ENCODE measurements around the gene OSBPL10.
A peak's percentile ranks its signal among the peaks of the same experiment; 100 is the strongest.

OSBPL10 gene

GRCh38 chr3:31659246-31659645, 321.8 kb downstream of the OSBPL10 start:
- no peak overlapping the region for H3K4me3 Mint-ChIP-seq
- no peak overlapping the region for H3K27ac Mint-ChIP-seq
- no peaks in the 10 kb centered on the region for H3K4me1 Mint-ChIP-seq
- H3K27me3 Mint-ChIP-seq, result no peaks in the 10 kb centered on the region
- peaks cover 12% of the 10 kb centered on the region for H3K36me3 Mint-ChIP-seq
- peaks cover 30% of the 10 kb centered on the region for H3K9me3 Mint-ChIP-seq

- Mint-ChIP-seq H3K9me3 (peaks cover 46% of the 10 kb centered on the region), H3K27me3 (no peaks in the 10 kb centered on the region), H3K4me3 (no peak overlapping the region), H3K36me3 (peaks cover 17% of the 10 kb centered on the region), H3K4me1 (no peaks in the 10 kb centered on the region), H3K27ac (no peak overlapping the region)
Observed at GRCh38 chr3:31654998-31655397, 326.1 kb downstream of the OSBPL10 start.

GRCh38 chr3:31653464-31653863, 327.6 kb downstream of the OSBPL10 start:
- Mint-ChIP-seq H3K4me1 (no peaks in the 10 kb centered on the region), H3K27ac (no peak overlapping the region), H3K4me3 (no peak overlapping the region), H3K36me3 (peaks cover 27% of the 10 kb centered on the region), H3K27me3 (no peaks in the 10 kb centered on the region), H3K9me3 (peaks cover 53% of the 10 kb centered on the region)

- Mint-ChIP-seq H3K36me3 (peaks cover 27% of the 10 kb centered on the region), H3K27ac (no peak overlapping the region)
Observed at GRCh38 chr3:31652296-31652695, 328.8 kb downstream of the OSBPL10 start.

GRCh38 chr3:31648286-31648968, 332.6 kb downstream of the OSBPL10 start:
- Mint-ChIP-seq H3K27me3 (no peaks in the 10 kb centered on the region), H3K36me3 (peaks cover 37% of the 10 kb centered on the region), H3K4me3 (no peak overlapping the region), H3K4me1 (peaks cover 7% of the 10 kb centered on the region), H3K9me3 (peaks cover 40% of the 10 kb centered on the region), H3K27ac (no peak overlapping the region)

More at GRCh38 chr3:31652296-31652695, 328.8 kb downstream of the OSBPL10 start:
- H3K27me3 Mint-ChIP-seq, result no peaks in the 10 kb centered on the region
- H3K4me3 Mint-ChIP-seq, result no peak overlapping the region
- peaks cover 48% of the 10 kb centered on the region for H3K9me3 Mint-ChIP-seq
- H3K4me1 Mint-ChIP-seq, result peaks cover 4% of the 10 kb centered on the region

- no peaks in the 10 kb centered on the region for H3K27me3 Mint-ChIP-seq
- H3K27ac Mint-ChIP-seq, result no peak overlapping the region
- H3K36me3 Mint-ChIP-seq, result peaks cover 33% of the 10 kb centered on the region
Observed at GRCh38 chr3:31645256-31645655, 335.8 kb downstream of the OSBPL10 start.

GRCh38 chr3:31639828-31640227, 341.2 kb downstream of the OSBPL10 start:
- H3K27me3 Mint-ChIP-seq, result no peaks in the 10 kb centered on the region
- peaks cover 37% of the 10 kb centered on the region for H3K4me1 Mint-ChIP-seq
- no peak overlapping the region for H3K4me3 Mint-ChIP-seq
- no peaks in the 10 kb centered on the region for H3K9me3 Mint-ChIP-seq
- H3K36me3 Mint-ChIP-seq, result peaks cover 6% of the 10 kb centered on the region
- H3K27ac Mint-ChIP-seq, result no peak overlapping the region

More at GRCh38 chr3:31645256-31645655, 335.8 kb downstream of the OSBPL10 start:
- no peak overlapping the region for H3K4me3 Mint-ChIP-seq
- peaks cover 25% of the 10 kb centered on the region for H3K9me3 Mint-ChIP-seq
- peaks cover 13% of the 10 kb centered on the region for H3K4me1 Mint-ChIP-seq

GRCh38 chr3:31636694-31637442, 344.2 kb downstream of the OSBPL10 start:
- peaks cover 9% of the 10 kb centered on the region for H3K36me3 Mint-ChIP-seq
- H3K4me3 Mint-ChIP-seq, result peak overlapping the region; percentile 34
- H3K9me3 Mint-ChIP-seq, result no peaks in the 10 kb centered on the region
- H3K27me3 Mint-ChIP-seq, result no peaks in the 10 kb centered on the region
- H3K4me1 Mint-ChIP-seq, result peaks cover 54% of the 10 kb centered on the region
- H3K27ac Mint-ChIP-seq, result peak overlapping the region; percentile 16

- Mint-ChIP-seq H3K4me3 (peak overlapping the region; percentile 3), H3K9me3 (no peaks in the 10 kb centered on the region), H3K36me3 (peaks cover 7% of the 10 kb centered on the region), H3K27me3 (no peaks in the 10 kb centered on the region), H3K4me1 (peaks cover 55% of the 10 kb centered on the region), H3K27ac (peak overlapping the region; percentile 83)
Observed at GRCh38 chr3:31636049-31636448, 345.0 kb downstream of the OSBPL10 start.

GRCh38 chr3:31635545-31635944, 345.5 kb downstream of the OSBPL10 start:
- Mint-ChIP-seq H3K4me3 (peak overlapping the region; percentile 3), H3K36me3 (peaks cover 8% of the 10 kb centered on the region), H3K9me3 (no peaks in the 10 kb centered on the region), H3K27me3 (no peaks in the 10 kb centered on the region), H3K4me1 (peaks cover 50% of the 10 kb centered on the region), H3K27ac (peak overlapping the region; percentile 83)

GRCh38 chr3:31634476-31634875, 346.6 kb downstream of the OSBPL10 start:
- Mint-ChIP-seq H3K4me1 (peaks cover 54% of the 10 kb centered on the region), H3K9me3 (no peaks in the 10 kb centered on the region), H3K27me3 (no peaks in the 10 kb centered on the region), H3K27ac (peak overlapping the region; percentile 68), H3K36me3 (peaks cover 16% of the 10 kb centered on the region), H3K4me3 (no peak overlapping the region)

GRCh38 chr3:31629054-31629453, 352.0 kb downstream of the OSBPL10 start:
- H3K4me1 Mint-ChIP-seq, result peaks cover 54% of the 10 kb centered on the region
- H3K4me3 Mint-ChIP-seq, result no peak overlapping the region
- H3K36me3 Mint-ChIP-seq, result peaks cover 34% of the 10 kb centered on the region
- H3K27ac Mint-ChIP-seq, result no peak overlapping the region
- no peaks in the 10 kb centered on the region for H3K9me3 Mint-ChIP-seq
- no peaks in the 10 kb centered on the region for H3K27me3 Mint-ChIP-seq

- no peak overlapping the region for H3K4me3 Mint-ChIP-seq
- no peaks in the 10 kb centered on the region for H3K9me3 Mint-ChIP-seq
- no peak overlapping the region for H3K27ac Mint-ChIP-seq
- peaks cover 57% of the 10 kb centered on the region for H3K4me1 Mint-ChIP-seq
- H3K36me3 Mint-ChIP-seq, result peaks cover 39% of the 10 kb centered on the region
- H3K27me3 Mint-ChIP-seq, result no peaks in the 10 kb centered on the region
Observed at GRCh38 chr3:31625358-31625757, 355.7 kb downstream of the OSBPL10 start.

- H3K27ac Mint-ChIP-seq, result peak overlapping the region; percentile 71
- H3K36me3 Mint-ChIP-seq, result peaks cover 33% of the 10 kb centered on the region
- no peaks in the 10 kb centered on the region for H3K27me3 Mint-ChIP-seq
- no peaks in the 10 kb centered on the region for H3K9me3 Mint-ChIP-seq
- H3K4me3 Mint-ChIP-seq, result no peak overlapping the region
- peaks cover 57% of the 10 kb centered on the region for H3K4me1 Mint-ChIP-seq
Observed at GRCh38 chr3:31624083-31624709, 356.9 kb downstream of the OSBPL10 start.

GRCh38 chr3:31622636-31623288, 358.3 kb downstream of the OSBPL10 start:
- Mint-ChIP-seq H3K27ac (no peak overlapping the region), H3K36me3 (peaks cover 33% of the 10 kb centered on the region), H3K4me1 (peaks cover 46% of the 10 kb centered on the region), H3K9me3 (no peaks in the 10 kb centered on the region), H3K27me3 (no peaks in the 10 kb centered on the region), H3K4me3 (no peak overlapping the region)
